ENCODE results near the gene OR51V1.
"Not testable (repeated sequence)": the region's sequence is repeated elsewhere in the genome, so short reads cannot be mapped to it uniquely, and the experiment has no call there.

OR51V1 gene

GRCh38 chr11:5164807-5165206 is 35.7 kb downstream of the OR51V1 start:
- not testable (repeated sequence) for DNase-seq (ENCODE audit: low read depth)

- DNase-seq (ENCODE audit: low read depth) = not testable (repeated sequence)
Observed at GRCh38 chr11:5161045-5161444, 39.4 kb downstream of the OR51V1 start.

GRCh38 chr11:5160217-5160616 is 40.3 kb downstream of the OR51V1 start:
- not testable (repeated sequence) for DNase-seq (ENCODE audit: low read depth)

GRCh38 chr11:5159806-5160205 is 40.7 kb downstream of the OR51V1 start:
- no peak for DNase-seq (ENCODE audit: low read depth)

GRCh38 chr11:5154657-5155056 is 45.8 kb downstream of the OR51V1 start, which contains the start of gene OR52A1:
OR52A1 (minus strand) TSS chr11:5154757; CDS start chr11:5152369, 2,388 bp downstream.
- no peak for DNase-seq (ENCODE audit: low read depth)

- no peak for DNase-seq (ENCODE audit: low read depth)
Observed at GRCh38 chr11:5153574-5154431, 46.7 kb downstream of the OR51V1 start.

GRCh38 chr11:5151713-5152153 is 48.7 kb downstream of the OR51V1 start:
- DNase-seq (ENCODE audit: low read depth) = peak; percentile 44

Measured in CMK (cell line).